ENCODE data around the gene TNFRSF19. TPM values are rescaled to one million over a fixed set of nuclear protein-coding genes. Genes with fewer than 3 reads are reported as not detected.

Gene TNFRSF19
- total RNA-seq, 1 experiment from 2014 or later = 0.06 TPM

DNA sequence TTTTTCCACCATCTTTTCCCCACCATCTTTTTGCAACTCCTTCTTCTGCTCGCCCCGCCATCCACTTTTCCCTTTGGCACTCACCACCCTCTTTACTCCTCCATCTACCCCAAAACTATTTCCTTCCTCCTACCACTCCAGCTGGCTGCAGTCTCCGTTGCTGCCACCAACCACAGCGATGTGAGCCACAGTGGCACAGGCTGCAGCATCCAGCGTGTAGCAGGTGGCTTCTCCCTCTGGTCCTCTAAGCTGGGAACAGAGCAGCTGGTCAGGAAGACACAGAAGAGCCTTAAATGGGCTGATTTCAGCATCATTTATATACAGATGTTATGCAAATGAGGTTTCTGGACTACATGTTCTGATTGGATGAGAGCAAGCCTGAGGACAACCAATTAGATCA lies 144.5 kb downstream of the TNFRSF19 start:
- CTCF ChIA-PET = no interaction called here
- POLR2A ChIA-PET (ENCODE audit: low non-redundant PET) = no interaction called here
- DNase-seq (ENCODE audit: low spot score) = no peak

DNA sequence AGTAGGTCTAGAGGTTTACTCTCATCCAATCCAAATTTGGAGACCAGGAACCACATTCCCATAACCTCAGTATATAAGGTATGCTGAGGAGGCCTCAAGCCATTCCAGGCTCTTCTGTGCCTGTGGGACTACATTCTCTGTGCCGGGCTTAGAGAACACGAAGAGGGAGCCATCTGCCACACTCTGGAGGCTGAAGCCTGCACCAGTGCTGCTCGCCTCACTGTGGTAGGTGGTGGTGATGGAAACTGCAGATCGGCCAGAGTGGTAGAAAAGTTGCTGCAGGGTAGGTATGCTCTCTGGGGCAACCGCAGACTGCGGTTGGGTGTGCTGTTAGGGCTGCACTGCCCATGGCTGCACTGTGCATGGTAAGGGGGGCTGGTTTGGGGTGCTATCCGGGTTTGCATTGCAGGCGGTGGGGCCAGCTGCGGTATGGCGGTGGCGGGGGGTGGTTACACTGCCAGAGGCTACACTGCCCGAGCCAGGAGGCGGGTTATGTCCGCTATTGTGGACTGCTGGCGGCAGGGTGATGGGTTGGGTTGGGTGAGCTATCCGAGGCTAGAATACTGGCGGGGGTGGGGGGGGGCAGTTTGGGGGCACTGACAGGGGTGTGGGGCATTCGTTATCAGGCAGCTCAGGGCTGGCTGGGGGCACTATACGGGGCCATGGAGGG lies 145.0 kb downstream of the TNFRSF19 start:
- Histone ChIP-seq H3K4me1 (ENCODE audit: insufficient read depth, low read length, poor library complexity, severe bottlenecking) (no peaks in the 10 kb centered on the region), H3K4me3 (ENCODE audit: low read depth, low read length, poor library complexity, severe bottlenecking) (no peak overlapping the region), H3K9me3 (ENCODE audit: low read depth, low read length, poor library complexity, severe bottlenecking) (no peaks in the 10 kb centered on the region), H3K27ac (ENCODE audit: low read depth, low read length, poor library complexity, severe bottlenecking) (no peak overlapping the region), H3K36me3 (ENCODE audit: insufficient read depth, low read length, poor library complexity, severe bottlenecking) (no peaks in the 10 kb centered on the region), H3K27me3 (replicated peaks; ENCODE audit: insufficient read depth, low read depth, low read length, poor library complexity) (no peaks in the 10 kb centered on the region)
- CTCF ChIA-PET = no interaction called here
- TF ChIP-seq EZH2 (IDR thresholded peaks at IDR 0.05; ENCODE audit: borderline replicate concordance, low read depth, low read length, poor library complexity, severe bottlenecking) = no peak
- no peak for TF ChIP-seq CTCF (conservative IDR thresholded peaks at IDR 0.05; ENCODE audit: low read depth, low read length)
- no TSS peak for BruUV-seq (replicated peaks)
- intact Hi-C loops (cut with micrococcal nuclease; ENCODE audit: unreplicated experiment) = no loop called here
- DNase-seq (ENCODE audit: low spot score) = no peak
- POLR2A ChIA-PET (ENCODE audit: low non-redundant PET) = no interaction called here

More for the DNA sequence above, 144.5 kb downstream of the TNFRSF19 start:
- no peak for TF ChIP-seq EZH2 (IDR thresholded peaks at IDR 0.05; ENCODE audit: borderline replicate concordance, low read depth, low read length, poor library complexity, severe bottlenecking)
- intact Hi-C loops (cut with micrococcal nuclease; ENCODE audit: unreplicated experiment) = no loop called here
- Histone ChIP-seq H3K9me3 (ENCODE audit: low read depth, low read length, poor library complexity, severe bottlenecking) (no peaks in the 10 kb centered on the region), H3K27ac (ENCODE audit: low read depth, low read length, poor library complexity, severe bottlenecking) (no peak overlapping the region), H3K4me3 (ENCODE audit: low read depth, low read length, poor library complexity, severe bottlenecking) (no peak overlapping the region), H3K27me3 (replicated peaks; ENCODE audit: insufficient read depth, low read depth, low read length, poor library complexity) (no peaks in the 10 kb centered on the region), H3K4me1 (ENCODE audit: insufficient read depth, low read length, poor library complexity, severe bottlenecking) (no peaks in the 10 kb centered on the region), H3K36me3 (ENCODE audit: insufficient read depth, low read length, poor library complexity, severe bottlenecking) (no peaks in the 10 kb centered on the region)
- no TSS peak for BruUV-seq (replicated peaks)

GRCh38 chr13:23715762-23716235 lies 145.6 kb downstream of the TNFRSF19 start:
- ChIA-PET CTCF (no interaction called here), POLR2A (ENCODE audit: low non-redundant PET) (no interaction called here)
- Histone ChIP-seq H3K27me3 (replicated peaks; ENCODE audit: insufficient read depth, low read depth, low read length, poor library complexity) (no peaks in the 10 kb centered on the region), H3K4me3 (ENCODE audit: low read depth, low read length, poor library complexity, severe bottlenecking) (no peak overlapping the region), H3K27ac (ENCODE audit: low read depth, low read length, poor library complexity, severe bottlenecking) (no peak overlapping the region), H3K36me3 (ENCODE audit: insufficient read depth, low read length, poor library complexity, severe bottlenecking) (no peaks in the 10 kb centered on the region), H3K9me3 (ENCODE audit: low read depth, low read length, poor library complexity, severe bottlenecking) (no peaks in the 10 kb centered on the region), H3K4me1 (ENCODE audit: insufficient read depth, low read length, poor library complexity, severe bottlenecking) (no peaks in the 10 kb centered on the region)
- intact Hi-C loops (cut with micrococcal nuclease; ENCODE audit: unreplicated experiment) = no loop called here
- DNase-seq (ENCODE audit: low spot score) = peak; percentile 38
- no TSS peak for BruUV-seq (replicated peaks)
- TF ChIP-seq CTCF (conservative IDR thresholded peaks at IDR 0.05; ENCODE audit: low read depth, low read length) = peak; percentile 56
- no peak for TF ChIP-seq EZH2 (IDR thresholded peaks at IDR 0.05; ENCODE audit: borderline replicate concordance, low read depth, low read length, poor library complexity, severe bottlenecking)

GRCh38 chr13:23716401-23716800 lies 146.2 kb downstream of the TNFRSF19 start:
- no peak for TF ChIP-seq EZH2 (IDR thresholded peaks at IDR 0.05; ENCODE audit: borderline replicate concordance, low read depth, low read length, poor library complexity, severe bottlenecking)
- TF ChIP-seq CTCF (conservative IDR thresholded peaks at IDR 0.05; ENCODE audit: low read depth, low read length) = no peak
- no peak for DNase-seq (ENCODE audit: low spot score)
- Histone ChIP-seq H3K9me3 (ENCODE audit: low read depth, low read length, poor library complexity, severe bottlenecking) (no peaks in the 10 kb centered on the region), H3K4me1 (ENCODE audit: insufficient read depth, low read length, poor library complexity, severe bottlenecking) (no peaks in the 10 kb centered on the region), H3K27ac (ENCODE audit: low read depth, low read length, poor library complexity, severe bottlenecking) (no peak overlapping the region), H3K4me3 (ENCODE audit: low read depth, low read length, poor library complexity, severe bottlenecking) (no peak overlapping the region), H3K27me3 (replicated peaks; ENCODE audit: insufficient read depth, low read depth, low read length, poor library complexity) (no peaks in the 10 kb centered on the region), H3K36me3 (ENCODE audit: insufficient read depth, low read length, poor library complexity, severe bottlenecking) (no peaks in the 10 kb centered on the region)
- intact Hi-C loops (cut with micrococcal nuclease; ENCODE audit: unreplicated experiment) = no loop called here
- no TSS peak for BruUV-seq (replicated peaks)
- POLR2A ChIA-PET (ENCODE audit: low non-redundant PET) = no interaction called here
- CTCF ChIA-PET = no interaction called here
